Neural progenitor cell (in vitro differentiated cells): ENCODE data around the gene RAP2B. TPM values are rescaled to one million over a fixed set of nuclear protein-coding genes. Genes with fewer than 3 reads are reported as not detected.

Experiments
- DNase-seq: peaks from one replicate; pipeline ENCODE4 v3.0.0-alpha.2; 2016; ENCODE audit warnings: low spot score
- H2AFZ ChIP-seq: fragments of 200-600 bp; sonication (generic); replicated peaks from 2 replicates; pipeline ENCODE4 v1.6.1; 2016; ENCODE audit warnings: antibody characterized with exemption
- H3F3A ChIP-seq: fragments of 200-600 bp; sonication (generic); 2 replicates; pipeline ENCODE4 v1.6.1; 2016; ENCODE audit warnings: antibody characterized with exemption, low read depth
- H3K27ac ChIP-seq: fragments of 200-600 bp; sonication (generic); 2 replicates; pipeline ENCODE4 v1.5.1; 2016; ENCODE audit warnings: mild to moderate bottlenecking
- H3K27me3 ChIP-seq: fragments of 200-600 bp; sonication (generic); 2 replicates; pipeline ENCODE4 v1.6.1; 2016; ENCODE audit warnings: mild to moderate bottlenecking, moderate library complexity
- H3K36me3 ChIP-seq: fragments of 200-600 bp; sonication (generic); 2 replicates; pipeline ENCODE4 v1.5.1; 2016
- H3K4me1 ChIP-seq: fragments of 200-600 bp; sonication (generic); 2 replicates; pipeline ENCODE4 v1.6.1; 2016; ENCODE audit warnings: mixed run types
- H3K4me2 ChIP-seq: fragments of 200-600 bp; sonication (generic); 2 replicates; pipeline ENCODE4 v1.6.1; 2016
- H3K4me3 ChIP-seq: fragments of 200-600 bp; sonication (generic); 2 replicates; pipeline ENCODE4 v1.5.1; 2016
- H3K79me2 ChIP-seq: fragments of 200-600 bp; sonication (generic); 2 replicates; pipeline ENCODE4 v1.6.1; 2016; ENCODE audit warnings: low read depth
- H3K9ac ChIP-seq: fragments of 200-600 bp; sonication (generic); 2 replicates; pipeline ENCODE4 v1.6.1; 2016
- H3K9me3 ChIP-seq: fragments of 200-600 bp; sonication (generic); 2 replicates; pipeline ENCODE4 v1.5.1; 2016; ENCODE audit warnings: low read depth
- H4K20me1 ChIP-seq: fragments of 200-600 bp; sonication (generic); 2 replicates; pipeline ENCODE4 v1.6.1; 2016; ENCODE audit warnings: low read depth
- H3K27ac Mint-ChIP-seq: 3 replicates; pipeline ENCODE4 v1.8.0; 2021; ENCODE audit warnings: mixed read lengths
- H3K27me3 Mint-ChIP-seq: 2 replicates; pipeline ENCODE4 v1.8.0; 2022; ENCODE audit warnings: low read depth, mild to moderate bottlenecking, inconsistent platforms, moderate library complexity, mixed read lengths; ENCODE audit not compliant: insufficient read depth
- H3K36me3 Mint-ChIP-seq: 3 replicates; pipeline ENCODE4 v1.8.0; 2021; ENCODE audit warnings: mixed read lengths
- H3K4me1 Mint-ChIP-seq: 3 replicates; pipeline ENCODE4 v1.8.0; 2021; ENCODE audit warnings: mixed read lengths
- H3K4me3 Mint-ChIP-seq: 3 replicates; pipeline ENCODE4 v1.8.0; 2021; ENCODE audit warnings: mild to moderate bottlenecking, moderate library complexity, mixed read lengths
- H3K9me3 Mint-ChIP-seq: 3 replicates; pipeline ENCODE4 v1.8.0; 2020; ENCODE audit warnings: mixed read lengths
- CTCF ChIP-seq: fragments of 200-600 bp; sonication (generic); IDR thresholded peaks from 2 replicates; pipeline ENCODE4 v1.5.1; 2017; ENCODE audit warnings: antibody characterized with exemption, mild to moderate bottlenecking
- EZH2 ChIP-seq: fragments of 200-600 bp; sonication (generic); IDR thresholded peaks from 2 replicates; pipeline ENCODE4 v1.6.1; 2017; ENCODE audit warnings: antibody characterized with exemption, mild to moderate bottlenecking, moderate library complexity
- EZH2phosphoT487 ChIP-seq: fragments of 200-600 bp; sonication (generic); IDR thresholded peaks from 2 replicates; pipeline ENCODE4 v1.6.1; 2017; ENCODE audit warnings: antibody characterized with exemption
- total RNA-seq: library from RNA; depleted of rRNA; stranded (reverse); fragments of >200 nt; gene quantifications from 2 replicates; pipeline ENCODE4 v1.2.3, GENCODE V29; 2015; ENCODE audit warnings: low replicate concordance

The RAP2B gene
- total RNA-seq, 1 donor from 2014 or later = 15.9 TPM

GRCh38 chr3:153127788-153128187 is 34.2 kb upstream of the RAP2B start:
- H3K4me3 ChIP-seq = no peak overlapping the region
- H3F3A ChIP-seq = no peaks in the 10 kb centered on the region
- H3K4me1 Mint-ChIP-seq = no peaks in the 10 kb centered on the region
- H3K9me3 ChIP-seq = no peaks in the 10 kb centered on the region
- H3K36me3 ChIP-seq = no peaks in the 10 kb centered on the region
- H4K20me1 ChIP-seq = no peaks in the 10 kb centered on the region
- DNase-seq = no peak
- no peak overlapping the region for H2AFZ ChIP-seq
- no peak overlapping the region for H3K9ac ChIP-seq
- no peak overlapping the region for H3K4me3 Mint-ChIP-seq
- H3K36me3 Mint-ChIP-seq = no peaks in the 10 kb centered on the region
- no peaks in the 10 kb centered on the region for H3K79me2 ChIP-seq
- no peak overlapping the region for H3K27ac Mint-ChIP-seq
- TF ChIP-seq CTCF (no peak), EZH2phosphoT487 (no peak), EZH2 (no peak)
- H3K4me1 ChIP-seq = no peaks in the 10 kb centered on the region
- H3K4me2 ChIP-seq = no peak overlapping the region
- H3K9me3 Mint-ChIP-seq = peaks cover 10% of the 10 kb centered on the region
- H3K27me3 Mint-ChIP-seq = no peaks in the 10 kb centered on the region
- no peak overlapping the region for H3K27ac ChIP-seq
- H3K27me3 ChIP-seq = no peaks in the 10 kb centered on the region

- H3K4me2 ChIP-seq = no peak overlapping the region
- no peak overlapping the region for H2AFZ ChIP-seq
- H3K4me1 Mint-ChIP-seq = no peaks in the 10 kb centered on the region
- H3K36me3 Mint-ChIP-seq = no peaks in the 10 kb centered on the region
- H3K4me3 ChIP-seq = no peak overlapping the region
- no peaks in the 10 kb centered on the region for H3K27me3 ChIP-seq
- TF ChIP-seq CTCF = no peak
- no peak for TF ChIP-seq EZH2phosphoT487
- no peak for TF ChIP-seq EZH2
- H3K27me3 Mint-ChIP-seq = no peaks in the 10 kb centered on the region
- no peak for DNase-seq
- no peaks in the 10 kb centered on the region for H3K36me3 ChIP-seq
- no peaks in the 10 kb centered on the region for H4K20me1 ChIP-seq
- no peak overlapping the region for H3K9ac ChIP-seq
- H3K27ac Mint-ChIP-seq = no peak overlapping the region
- H3K4me1 ChIP-seq = no peaks in the 10 kb centered on the region
- no peaks in the 10 kb centered on the region for H3K9me3 ChIP-seq
- H3K9me3 Mint-ChIP-seq = peaks cover 4% of the 10 kb centered on the region
- no peaks in the 10 kb centered on the region for H3F3A ChIP-seq
- no peak overlapping the region for H3K4me3 Mint-ChIP-seq
- no peaks in the 10 kb centered on the region for H3K79me2 ChIP-seq
- no peak overlapping the region for H3K27ac ChIP-seq
These were observed 32.6 kb upstream of the RAP2B start for GRCh38 chr3:153129426-153129825.

- no peaks in the 10 kb centered on the region for H3K27me3 ChIP-seq
- H4K20me1 ChIP-seq = no peaks in the 10 kb centered on the region
- H3K4me3 Mint-ChIP-seq = no peak overlapping the region
- no peak overlapping the region for H3K27ac Mint-ChIP-seq
- H3K36me3 Mint-ChIP-seq = no peaks in the 10 kb centered on the region
- H3K9ac ChIP-seq = no peak overlapping the region
- peaks cover 2% of the 10 kb centered on the region for H3K9me3 Mint-ChIP-seq
- H3K27me3 Mint-ChIP-seq = no peaks in the 10 kb centered on the region
- DNase-seq = no peak
- H3K9me3 ChIP-seq = no peaks in the 10 kb centered on the region
- no peak overlapping the region for H3K27ac ChIP-seq
- no peak overlapping the region for H3K4me2 ChIP-seq
- H3F3A ChIP-seq = no peaks in the 10 kb centered on the region
- H2AFZ ChIP-seq = no peak overlapping the region
- no peak overlapping the region for H3K4me3 ChIP-seq
- H3K79me2 ChIP-seq = no peaks in the 10 kb centered on the region
- TF ChIP-seq EZH2 = no peak
- no peak for TF ChIP-seq CTCF
- TF ChIP-seq EZH2phosphoT487 = no peak
- no peaks in the 10 kb centered on the region for H3K36me3 ChIP-seq
- H3K4me1 Mint-ChIP-seq = no peaks in the 10 kb centered on the region
- H3K4me1 ChIP-seq = no peaks in the 10 kb centered on the region
These were observed 32.2 kb upstream of the RAP2B start for GRCh38 chr3:153129866-153130265.
